SH-SY5Y (cell line): ENCODE data around the gene ENGASE.

Experiments
- GATA2 ChIP-seq: IDR thresholded peaks from 2 replicates; pipeline ENCODE4 v1.6.1; 2011; ENCODE audit warnings: mild to moderate bottlenecking, low read depth, low read length
- GATA3 ChIP-seq: IDR thresholded peaks from 2 replicates; pipeline ENCODE4 v1.6.1; 2011; ENCODE audit warnings: low read depth, mild to moderate bottlenecking, low read length, moderate library complexity

- no peak for TF ChIP-seq GATA2
- TF ChIP-seq GATA3, result no peak
Measured at GRCh38 chr17:79075446-79075750, 774 bp downstream of the ENGASE start.
